Sigmoid colon (tissue), 7 donors: ENCODE results near the gene PCGF2. TPM values are rescaled to one million over a fixed set of nuclear protein-coding genes. Genes with fewer than 3 reads are reported as not detected.

ENCODE experiments used
- DNase-seq: peaks from one replicate; pipeline ENCODE4 v3.0.0-alpha.2; 2019
- H3K27ac ChIP-seq, 4 donors: fragments of 200-600 bp; sonication (generic); one replicate each; pipeline ENCODE4 v1.5.1; 2016 to 2019; ENCODE audit warnings: mild to moderate bottlenecking in 1 of 4
- H3K27me3 ChIP-seq, 3 donors: fragments of 200-600 bp; sonication (generic); one replicate each; pipeline ENCODE4 v1.5.1; 2019; ENCODE audit warnings: mild to moderate bottlenecking in 1 of 3
- H3K36me3 ChIP-seq, 4 donors: fragments of 200-600 bp; sonication (generic); one replicate each; pipeline ENCODE4 v1.5.1; 2016 to 2019
- H3K4me1 ChIP-seq, 4 donors: fragments of 200-600 bp; sonication (generic); one replicate each; pipeline ENCODE4 v1.5.1; 2017 to 2019
- H3K4me3 ChIP-seq, 4 donors: fragments of 200-600 bp; sonication (generic); one replicate each; pipeline ENCODE4 v1.5.1; 2017 to 2019; ENCODE audit warnings: mild to moderate bottlenecking in 2 of 4, moderate library complexity in 1 of 4
- H3K9me3 ChIP-seq, 4 donors: fragments of 200-600 bp in 3 of 4; sonication (generic) in 3 of 4; one replicate each; pipeline versions ENCODE4 v1.5.1 to v1.6.1; 2013 to 2019
- EP300 ChIP-seq, 4 donors: sonication (generic); formaldehyde crosslinking; IDR thresholded peaks; one replicate each; pipeline ENCODE4 v1.6.1; 2017; ENCODE audit warnings: antibody characterized with exemption in 4 of 4
- POLR2A ChIP-seq, 2 donors: fragments of 450-650 bp; IDR thresholded peaks; one replicate each; pipeline ENCODE4 v1.6.1; 2016; ENCODE audit warnings: antibody characterized with exemption in 2 of 2, mild to moderate bottlenecking in 2 of 2, moderate library complexity in 2 of 2
- POLR2AphosphoS5 ChIP-seq, 4 donors: sonication (generic); formaldehyde crosslinking; IDR thresholded peaks; one replicate each; pipeline ENCODE4 v1.6.1; 2017; ENCODE audit warnings: antibody characterized with exemption in 4 of 4
- WGBS, 2 donors: extraction: QIAGEN DNeasy Blood & Tissue Kit; methylation state at CpG; one replicate each; pipeline ENCODE4 v1.1.7; 2013; 5-methylcytosine and 5-hydroxymethylcytosine counted together
- intact Hi-C: fragments of 100-400 bp; cut with DNase I; formaldehyde crosslinking; loops from one replicate; pipeline ENCODE4 v1.15.1; 2023
- polyA plus RNA-seq, 3 donors: library from polyadenylated mRNA; stranded (reverse); fragments of 200-250 nt; gene quantifications; one replicate each; pipeline ENCODE4 v1.2.3, GENCODE V29; 2013
- total RNA-seq, 4 donors: library from RNA; depleted of rRNA; stranded (reverse); fragments of >200 nt; gene quantifications; one replicate each; pipeline ENCODE4 v1.1.0, GENCODE V29; 2016
- TF ChIP-seq, protein P1 (sequence below), 4 experiments: fragments of 450-650 bp in 3 of 4; fragments of 200-600 bp in 1 of 4; IDR thresholded peaks; one replicate each; pipeline ENCODE4 v1.5.1; 2016 to 2019; ENCODE audit warnings: antibody characterized with exemption in 4 of 4, mild to moderate bottlenecking in 3 of 4, moderate library complexity in 2 of 4
- donor health status: healthy with polysubstance abuse.
- donor health status: Bipolar disorder and iron deficiency.
- donor health status: healthy.

The PCGF2 gene
- total and polyA plus RNA-seq, 7 donors: 4.3 to 32.6 (median 8.9) TPM

DNA sequence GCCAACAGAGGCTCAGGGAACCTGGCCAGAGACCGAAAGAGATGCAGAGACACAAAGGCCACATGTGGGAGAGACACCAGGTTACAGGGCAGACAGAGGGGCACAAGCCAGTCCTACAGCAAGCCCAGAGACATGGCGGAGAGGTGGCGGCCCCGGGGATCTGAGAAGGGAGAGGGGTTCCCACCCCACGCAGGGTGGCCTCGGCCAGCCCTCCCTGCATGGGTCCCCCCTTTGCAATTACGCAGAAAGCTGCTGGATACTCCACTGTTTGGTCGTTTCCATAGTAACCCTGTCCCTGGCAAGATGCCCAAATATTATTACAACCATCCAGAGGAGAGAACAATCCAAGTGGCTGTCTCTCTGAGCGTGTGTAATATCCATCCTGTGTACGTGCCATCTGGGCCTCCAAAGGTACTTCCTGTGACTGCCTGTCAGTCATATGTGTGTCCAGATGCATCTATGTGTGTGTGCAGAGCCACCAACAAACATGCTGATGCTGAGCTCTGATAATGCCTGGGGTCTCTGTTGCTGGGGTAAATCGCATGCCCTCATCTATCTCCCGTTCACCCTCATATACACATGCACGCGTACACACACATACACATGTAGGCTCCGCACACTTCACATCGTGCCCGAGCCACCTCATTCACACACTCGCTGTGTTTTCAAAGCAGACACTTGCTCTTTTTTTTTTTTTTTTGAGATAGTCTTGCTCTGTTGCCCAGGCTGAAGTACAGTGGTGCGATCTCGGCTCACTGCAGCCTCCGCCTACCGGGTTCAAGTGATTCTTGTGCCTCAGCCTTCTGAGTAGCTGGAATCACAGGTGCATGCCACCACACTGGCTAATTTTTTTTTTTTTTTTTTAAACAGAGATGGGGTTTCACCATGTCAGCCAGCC lies 5.5 kb downstream of the PCGF2 start:
- peaks cover 0 to 25% (median 9%) of the 10 kb centered on the region in 4 donors for H3K36me3 ChIP-seq
- intact Hi-C loops: no loop called here
- H3K4me1 ChIP-seq: peaks cover 0 to 60% (median 45%) of the 10 kb centered on the region in 4 donors
- peak overlapping the region; percentile 80 to 88 (median 85) for H3K27ac ChIP-seq
- TF ChIP-seq POLR2AphosphoS5 (IDR thresholded peaks at IDR 0.05) (peak; percentile 23 to 75 (median 62)), POLR2A (IDR thresholded peaks at IDR 0.05) (no peak), EP300 (IDR thresholded peaks at IDR 0.05) (peak in 1 of 4 donors; percentile 25)
- TF ChIP-seq, protein P1, sequence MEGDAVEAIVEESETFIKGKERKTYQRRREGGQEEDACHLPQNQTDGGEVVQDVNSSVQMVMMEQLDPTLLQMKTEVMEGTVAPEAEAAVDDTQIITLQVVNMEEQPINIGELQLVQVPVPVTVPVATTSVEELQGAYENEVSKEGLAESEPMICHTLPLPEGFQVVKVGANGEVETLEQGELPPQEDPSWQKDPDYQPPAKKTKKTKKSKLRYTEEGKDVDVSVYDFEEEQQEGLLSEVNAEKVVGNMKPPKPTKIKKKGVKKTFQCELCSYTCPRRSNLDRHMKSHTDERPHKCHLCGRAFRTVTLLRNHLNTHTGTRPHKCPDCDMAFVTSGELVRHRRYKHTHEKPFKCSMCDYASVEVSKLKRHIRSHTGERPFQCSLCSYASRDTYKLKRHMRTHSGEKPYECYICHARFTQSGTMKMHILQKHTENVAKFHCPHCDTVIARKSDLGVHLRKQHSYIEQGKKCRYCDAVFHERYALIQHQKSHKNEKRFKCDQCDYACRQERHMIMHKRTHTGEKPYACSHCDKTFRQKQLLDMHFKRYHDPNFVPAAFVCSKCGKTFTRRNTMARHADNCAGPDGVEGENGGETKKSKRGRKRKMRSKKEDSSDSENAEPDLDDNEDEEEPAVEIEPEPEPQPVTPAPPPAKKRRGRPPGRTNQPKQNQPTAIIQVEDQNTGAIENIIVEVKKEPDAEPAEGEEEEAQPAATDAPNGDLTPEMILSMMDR (IDR thresholded peaks at IDR 0.05): no peak
- H3K4me3 ChIP-seq: no peak overlapping the region
- peaks cover 0 to 5% (median 0%) of the 10 kb centered on the region in 3 donors for H3K27me3 ChIP-seq
- WGBS, 2 donors: 12 to 50% methylated on average over 22 of the region's 22 CpGs
- peak; percentile 84 for DNase-seq
- no peaks in the 10 kb centered on the region for H3K9me3 ChIP-seq

DNA sequence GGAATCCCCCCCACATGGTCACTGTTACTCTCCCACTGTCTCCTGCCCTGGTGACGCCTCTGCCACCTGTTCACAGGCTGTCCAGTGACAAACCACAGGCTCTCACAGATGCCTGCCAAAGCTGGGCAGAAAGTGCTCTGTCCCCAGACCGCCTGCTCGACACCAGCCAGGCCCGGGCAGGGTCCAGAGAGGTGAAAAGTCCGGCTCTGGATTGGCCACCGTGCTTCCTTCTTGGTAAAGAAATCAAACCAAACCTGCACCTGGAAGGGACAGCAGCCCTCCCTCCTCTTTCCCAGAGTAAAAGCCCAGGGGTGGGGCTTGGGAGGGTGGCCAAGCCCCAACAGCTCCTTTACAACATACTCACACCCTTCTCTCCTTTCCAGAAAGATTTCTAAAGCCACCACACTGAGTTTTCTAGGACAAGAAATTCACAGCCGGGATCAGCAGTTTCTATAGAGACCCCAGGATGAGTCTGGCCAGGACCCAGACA lies 6.2 kb downstream of the PCGF2 start:
- TF ChIP-seq POLR2AphosphoS5 (IDR thresholded peaks at IDR 0.05): no peak
- TF ChIP-seq EP300 (IDR thresholded peaks at IDR 0.05): no peak
- no peak for TF ChIP-seq POLR2A (IDR thresholded peaks at IDR 0.05)
- TF ChIP-seq, protein P1 (IDR thresholded peaks at IDR 0.05): no peak
- Histone ChIP-seq H3K27ac (peak overlapping the region; percentile 80 to 88 (median 85)), H3K4me1 (peaks cover 0 to 56% (median 38%) of the 10 kb centered on the region in 4 donors), H3K9me3 (no peaks in the 10 kb centered on the region), H3K36me3 (peaks cover 0 to 32% (median 9%) of the 10 kb centered on the region in 4 donors), H3K27me3 (no peaks in the 10 kb centered on the region), H3K4me3 (no peak overlapping the region)
- peak; percentile 82 for DNase-seq
- WGBS, 2 donors: 6 to 51% methylated on average over 7 of the region's 7 CpGs
- intact Hi-C loops: no loop called here

DNA sequence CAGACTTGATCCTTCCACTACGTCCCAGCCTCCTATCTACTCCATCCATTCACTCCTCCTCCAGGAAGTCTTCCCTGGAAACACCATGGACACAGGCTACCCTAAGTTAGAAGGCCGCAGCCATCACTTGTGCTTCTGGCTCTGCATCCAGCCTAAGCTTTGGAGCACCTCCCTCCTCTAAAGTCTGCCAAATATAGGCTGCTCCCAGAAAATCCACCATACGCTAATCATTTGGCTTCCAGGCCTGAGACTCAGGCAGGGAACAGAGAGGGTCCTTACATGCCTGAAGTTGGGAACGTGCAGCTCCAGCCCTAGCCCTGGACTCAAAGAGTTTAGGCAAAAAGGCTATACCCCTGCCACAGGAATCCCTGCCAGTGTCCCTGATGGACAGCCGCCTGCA lies 6.7 kb downstream of the PCGF2 start:
- intact Hi-C loops: no loop called here
- no peak overlapping the region for H3K4me3 ChIP-seq
- no peaks in the 10 kb centered on the region for H3K27me3 ChIP-seq
- peaks cover 0 to 35% (median 9%) of the 10 kb centered on the region in 4 donors for H3K36me3 ChIP-seq
- TF ChIP-seq EP300 (IDR thresholded peaks at IDR 0.05): no peak
- TF ChIP-seq, protein P1 (IDR thresholded peaks at IDR 0.05): no peak
- WGBS, 2 donors: 42 to 74% methylated on average over 5 of the region's 5 CpGs
- H3K4me1 ChIP-seq: peaks cover 0 to 51% (median 33%) of the 10 kb centered on the region in 4 donors
- H3K9me3 ChIP-seq: no peaks in the 10 kb centered on the region
- no peak for DNase-seq
- H3K27ac ChIP-seq: peak overlapping the region; percentile 80 to 88 (median 85)

DNA sequence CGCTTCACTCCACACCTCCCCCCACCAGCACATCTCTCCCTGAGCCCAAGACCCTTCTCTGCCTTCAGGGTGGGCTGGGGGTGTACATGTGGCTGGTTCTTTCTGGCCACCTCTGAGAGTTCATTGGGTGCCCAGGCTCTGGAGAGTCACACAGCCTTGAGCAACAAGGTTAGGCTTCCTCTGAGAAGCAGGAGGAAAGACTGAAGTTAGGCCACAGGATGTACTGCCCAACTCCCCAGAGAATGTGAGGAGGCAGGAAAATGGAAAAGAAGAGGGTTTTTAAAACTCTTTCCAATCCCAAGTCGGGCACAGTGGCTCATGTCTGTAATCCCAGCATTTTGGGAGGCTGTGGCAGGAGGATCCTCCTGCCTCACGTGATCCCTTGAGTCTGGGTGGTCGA lies 7.3 kb downstream of the PCGF2 start:
- no peak overlapping the region for H3K4me3 ChIP-seq
- H3K27me3 ChIP-seq: no peaks in the 10 kb centered on the region
- no peak for DNase-seq
- peaks cover 0 to 42% (median 12%) of the 10 kb centered on the region in 4 donors for H3K36me3 ChIP-seq
- no peak for TF ChIP-seq EP300 (IDR thresholded peaks at IDR 0.05)
- TF ChIP-seq, protein P1 (IDR thresholded peaks at IDR 0.05): no peak
- no peak for TF ChIP-seq POLR2A (IDR thresholded peaks at IDR 0.05)
- TF ChIP-seq POLR2AphosphoS5 (IDR thresholded peaks at IDR 0.05): no peak
- H3K27ac ChIP-seq: peak overlapping the region in 3 of 4 donors; percentile 84 to 88 (median 86)
- H3K9me3 ChIP-seq: no peaks in the 10 kb centered on the region
- H3K4me1 ChIP-seq: peaks cover 0 to 45% (median 30%) of the 10 kb centered on the region in 4 donors
- intact Hi-C loops: no loop called here
- WGBS, 2 donors: 67 to 81% methylated on average over 4 of the region's 4 CpGs
